AG04450 (cell line): ENCODE results near the gene ACR. TPM values are rescaled to one million over a fixed set of nuclear protein-coding genes. Genes with fewer than 3 reads are reported as not detected.

ENCODE experiments used
- CTCF ChIA-PET: fragments of 300-600, 350-600 bp; formaldehyde crosslinking; extraction: SDS; loops from one replicate; lab custom pipeline; 2022; ENCODE audit warnings: antibody characterized with exemption, inconsistent platforms; lab: Charles Lee
- POLR2A ChIA-PET: fragments of 350-600 bp; formaldehyde crosslinking; extraction: SDS; loops from one replicate; lab custom pipeline; 2021; ENCODE audit warnings: antibody characterized with exemption, inconsistent platforms; lab: Yijun Ruan, JAX
- DNase-seq: peaks from one replicate; pipeline ENCODE4 v3.0.0-alpha.2; 2011; ENCODE audit warnings: low read depth, low spot score
- H3K27ac ChIP-seq: one replicate; pipeline ENCODE4 v1.5.1; 2012; ENCODE audit warnings: low read depth, low read length, control low read depth
- H3K27me3 ChIP-seq: one replicate; pipeline ENCODE4 v1.6.0; 2012; ENCODE audit warnings: low read length; ENCODE audit not compliant: control insufficient read depth, insufficient read depth
- H3K4me3 ChIP-seq: 2 replicates; pipeline ENCODE4 v1.5.1; 2011; ENCODE audit warnings: mild to moderate bottlenecking, low read depth, low read length, control low read depth
- H3K9me3 ChIP-seq: 2 replicates; pipeline ENCODE4 v1.5.1; 2012; ENCODE audit warnings: low read length; ENCODE audit not compliant: control insufficient read depth, insufficient read depth
- polyA plus RNA-seq: library from polyadenylated mRNA; depleted of rRNA; stranded (reverse); fragments of >200 nt; gene quantifications from 2 replicates; pipeline ENCODE4 v1.2.3, GENCODE V29; 2011
- TF ChIP-seq, protein P1 (sequence below): IDR thresholded peaks from 2 replicates; pipeline ENCODE4 v1.5.1; 2011; ENCODE audit warnings: low read depth, low read length, control low read depth, inconsistent platforms

ACR gene
- polyA plus RNA-seq, 1 experiment: not detected

DNA sequence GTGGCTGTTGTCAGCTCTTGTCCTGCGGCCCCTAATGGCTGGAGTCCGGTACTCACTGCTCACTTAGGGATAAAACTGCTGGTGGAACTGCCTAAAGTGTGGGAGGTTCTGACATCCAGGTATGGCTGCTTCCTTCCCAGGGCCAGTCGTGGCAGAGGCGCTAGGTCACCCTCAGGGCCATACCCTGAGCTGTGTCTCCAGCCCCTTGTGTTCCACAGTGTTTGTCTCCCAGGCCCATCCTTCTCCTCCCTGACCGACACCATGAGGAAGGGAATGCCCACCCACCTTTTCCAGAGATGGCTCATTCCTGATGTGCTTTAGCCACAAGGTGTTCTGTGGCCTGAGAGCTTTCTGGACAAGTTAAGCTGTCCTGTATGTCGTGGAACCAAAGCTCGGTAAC, 12.4 kb upstream of the ACR start:
- POLR2A ChIA-PET: no interaction called here
- CTCF ChIA-PET: no interaction called here
- Histone ChIP-seq H3K4me3 (no peak overlapping the region), H3K9me3 (peaks cover 5% of the 10 kb centered on the region; the same call in 1 of the 2 replicates), H3K27ac (no peak overlapping the region), H3K27me3 (peaks cover 8% of the 10 kb centered on the region)
- no peak for DNase-seq
- TF ChIP-seq, protein P1, sequence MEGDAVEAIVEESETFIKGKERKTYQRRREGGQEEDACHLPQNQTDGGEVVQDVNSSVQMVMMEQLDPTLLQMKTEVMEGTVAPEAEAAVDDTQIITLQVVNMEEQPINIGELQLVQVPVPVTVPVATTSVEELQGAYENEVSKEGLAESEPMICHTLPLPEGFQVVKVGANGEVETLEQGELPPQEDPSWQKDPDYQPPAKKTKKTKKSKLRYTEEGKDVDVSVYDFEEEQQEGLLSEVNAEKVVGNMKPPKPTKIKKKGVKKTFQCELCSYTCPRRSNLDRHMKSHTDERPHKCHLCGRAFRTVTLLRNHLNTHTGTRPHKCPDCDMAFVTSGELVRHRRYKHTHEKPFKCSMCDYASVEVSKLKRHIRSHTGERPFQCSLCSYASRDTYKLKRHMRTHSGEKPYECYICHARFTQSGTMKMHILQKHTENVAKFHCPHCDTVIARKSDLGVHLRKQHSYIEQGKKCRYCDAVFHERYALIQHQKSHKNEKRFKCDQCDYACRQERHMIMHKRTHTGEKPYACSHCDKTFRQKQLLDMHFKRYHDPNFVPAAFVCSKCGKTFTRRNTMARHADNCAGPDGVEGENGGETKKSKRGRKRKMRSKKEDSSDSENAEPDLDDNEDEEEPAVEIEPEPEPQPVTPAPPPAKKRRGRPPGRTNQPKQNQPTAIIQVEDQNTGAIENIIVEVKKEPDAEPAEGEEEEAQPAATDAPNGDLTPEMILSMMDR: no peak

DNA sequence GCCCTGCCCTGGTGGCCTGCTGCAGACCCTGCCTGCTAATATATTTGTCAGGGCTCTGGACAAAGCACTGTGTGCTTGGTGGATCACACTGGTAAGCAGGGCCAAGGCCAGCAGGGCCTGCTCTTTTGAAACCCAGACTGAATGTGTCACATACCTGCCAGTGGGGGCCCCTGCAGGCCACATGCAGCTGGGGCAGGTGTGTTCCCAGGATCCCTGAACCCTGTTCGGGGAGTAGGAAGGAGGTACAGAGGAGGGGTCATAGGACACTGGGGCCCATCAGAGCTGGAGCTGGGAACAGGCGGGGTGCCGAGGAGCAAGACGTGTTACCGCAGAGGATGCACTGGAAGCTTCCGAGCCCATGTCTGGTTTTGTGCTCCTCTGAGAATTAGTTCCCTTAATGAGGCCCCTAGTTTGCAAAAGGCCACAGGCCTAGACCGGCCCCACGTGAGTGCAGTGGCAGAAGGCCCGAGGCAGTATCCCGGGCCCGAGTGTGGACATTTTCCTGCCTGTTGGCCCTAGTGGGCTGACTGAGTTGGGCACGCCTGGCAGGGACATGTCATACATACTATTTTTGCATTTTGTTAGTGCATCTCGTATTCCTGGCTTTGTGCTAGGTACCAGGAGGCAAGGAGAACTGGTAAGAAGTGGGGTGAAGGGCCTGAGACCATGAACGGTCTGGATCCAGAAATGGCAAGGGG, 11.2 kb upstream of the ACR start:
- ChIA-PET POLR2A (no interaction called here), CTCF (no interaction called here)
- Histone ChIP-seq H3K27ac (no peak overlapping the region), H3K27me3 (peaks cover 2% of the 10 kb centered on the region), H3K4me3 (no peak overlapping the region), H3K9me3 (peaks cover 5% of the 10 kb centered on the region; the same call in 1 of the 2 replicates)
- no peak for DNase-seq
- TF ChIP-seq, protein P1: no peak

DNA sequence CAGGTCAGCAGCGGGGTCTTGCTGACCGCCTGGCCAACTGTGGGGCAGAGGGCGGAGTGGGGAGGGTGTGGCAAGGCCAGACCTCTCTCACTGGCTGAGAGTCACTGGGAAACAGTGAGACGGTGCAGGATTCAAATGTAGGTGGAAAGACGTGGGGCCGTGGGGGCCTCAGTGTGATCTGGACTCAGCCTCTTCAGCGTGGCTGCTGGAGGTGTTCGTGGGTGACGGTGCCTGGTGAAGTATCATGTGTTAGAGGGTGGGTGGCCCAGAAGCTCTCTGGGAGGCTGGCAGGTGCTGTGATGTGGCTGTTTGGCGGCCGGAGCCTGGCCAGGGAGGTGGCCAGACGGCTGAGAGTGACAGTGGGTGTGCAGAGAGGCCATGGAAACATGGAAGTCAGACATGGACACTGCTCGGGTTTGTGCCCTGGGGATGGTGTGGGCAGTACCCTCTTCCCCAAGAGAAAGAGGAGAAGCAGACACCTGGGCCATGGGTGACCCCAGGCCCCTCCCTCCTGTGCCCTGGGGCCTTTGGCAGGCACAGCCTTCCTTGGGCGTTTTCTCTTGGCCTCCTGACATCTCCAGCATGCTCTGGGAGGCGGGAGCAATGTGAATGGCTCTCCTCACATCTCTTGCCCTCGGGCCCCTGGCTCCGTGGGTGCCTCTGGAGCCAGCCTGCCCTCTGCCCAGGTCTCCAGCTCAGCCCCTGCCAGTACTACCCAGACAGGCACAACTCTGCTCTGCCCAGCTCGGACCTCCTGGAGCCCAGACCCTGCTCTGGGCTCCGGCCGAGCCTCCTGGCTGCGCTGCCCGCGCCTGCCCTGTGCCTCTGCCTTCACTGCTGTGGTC, 10.1 kb upstream of the ACR start:
- ChIA-PET POLR2A (no interaction called here), CTCF (no interaction called here)
- H3K27me3 ChIP-seq: no peaks in the 10 kb centered on the region
- no peaks in the 10 kb centered on the region; the same call in 1 of the 2 replicates for H3K9me3 ChIP-seq
- TF ChIP-seq, protein P1: no peak
- no peak for DNase-seq
- H3K4me3 ChIP-seq: no peak overlapping the region
- H3K27ac ChIP-seq: no peak overlapping the region

DNA sequence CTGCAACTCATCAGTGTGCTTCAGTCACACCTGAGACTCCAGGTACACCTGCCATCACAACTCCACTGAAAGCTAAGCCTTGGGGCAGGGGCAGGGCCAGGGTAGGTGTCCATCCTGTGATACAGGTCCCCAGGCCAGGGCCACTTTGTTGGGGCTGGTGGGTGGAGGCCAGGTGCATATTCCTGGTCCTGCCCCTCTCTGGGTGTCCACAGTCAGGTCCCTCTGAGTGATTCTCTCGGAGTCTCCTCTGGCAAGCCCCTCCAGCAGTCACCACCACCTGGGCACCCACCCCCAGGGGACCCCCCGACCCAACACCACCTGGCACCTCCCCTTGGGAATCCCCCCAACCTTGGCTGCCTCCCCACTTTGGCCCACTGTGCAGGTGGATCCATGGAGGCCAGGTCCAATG, 9.5 kb upstream of the ACR start:
- no peaks in the 10 kb centered on the region for H3K27me3 ChIP-seq
- TF ChIP-seq, protein P1: no peak
- no peaks in the 10 kb centered on the region; the same call in 1 of the 2 replicates for H3K9me3 ChIP-seq
- ChIA-PET CTCF (no interaction called here), POLR2A (no interaction called here)
- no peak for DNase-seq
- H3K4me3 ChIP-seq: no peak overlapping the region
- H3K27ac ChIP-seq: no peak overlapping the region
